TTC549 (cell line): Measurements from ENCODE around the gene TLK2.
"Not testable (repeated sequence)": the region's sequence is repeated elsewhere in the genome, so short reads cannot be mapped to it uniquely, and the experiment has no call there.

ENCODE experiments used
- FAIRE-seq: peaks from 2 replicates; lab custom pipeline; 2012; peaks lifted over from hg19 to GRCh38; lab: Jason Lieb, UNC

The TLK2 gene

GRCh38 chr17:62560971-62561370, 82.3 kb downstream of the TLK2 start:
- FAIRE-seq = not testable (repeated sequence)

GRCh38 chr17:62562656-62563055, 84.0 kb downstream of the TLK2 start:
- no peak for FAIRE-seq

GRCh38 chr17:62565817-62566216, 87.2 kb downstream of the TLK2 start:
- no peak for FAIRE-seq

GRCh38 chr17:62566996-62567578, 88.5 kb downstream of the TLK2 start:
- no peak for FAIRE-seq

- FAIRE-seq = no peak
Observed at GRCh38 chr17:62572488-62572887, 93.9 kb downstream of the TLK2 start.

- no peak for FAIRE-seq
Observed at GRCh38 chr17:62572888-62573401, 94.3 kb downstream of the TLK2 start.

GRCh38 chr17:62573480-62574117, 95.0 kb downstream of the TLK2 start:
- no peak for FAIRE-seq

- no peak for FAIRE-seq
Observed at GRCh38 chr17:62576382-62576781, 97.8 kb downstream of the TLK2 start.

- FAIRE-seq = no peak
Observed at GRCh38 chr17:62578757-62579487, 100.3 kb downstream of the TLK2 start.

GRCh38 chr17:62580947-62581346, 102.3 kb downstream of the TLK2 start:
- FAIRE-seq = no peak

GRCh38 chr17:62581764-62582163, 103.1 kb downstream of the TLK2 start:
- FAIRE-seq = no peak

GRCh38 chr17:62587554-62587953, 108.9 kb downstream of the TLK2 start:
- no peak for FAIRE-seq

GRCh38 chr17:62588109-62588508, 109.5 kb downstream of the TLK2 start:
- no peak for FAIRE-seq

- no peak for FAIRE-seq
Observed at GRCh38 chr17:62591333-62591732, 112.7 kb downstream of the TLK2 start.

- FAIRE-seq = not testable (repeated sequence)
Observed at GRCh38 chr17:62591822-62592221, 113.2 kb downstream of the TLK2 start.

- no peak for FAIRE-seq
Observed at GRCh38 chr17:62592341-62593099, 113.9 kb downstream of the TLK2 start.

GRCh38 chr17:62595484-62595883, 116.9 kb downstream of the TLK2 start:
- FAIRE-seq = no peak

- FAIRE-seq = no peak
Observed at GRCh38 chr17:62596662-62597061, 118.0 kb downstream of the TLK2 start.

GRCh38 chr17:62597150-62597549, 118.5 kb downstream of the TLK2 start:
- no peak for FAIRE-seq

- FAIRE-seq = no peak
Observed at GRCh38 chr17:62597920-62598319, 119.3 kb downstream of the TLK2 start.

GRCh38 chr17:62599964-62600657, 121.5 kb downstream of the TLK2 start:
- no peak for FAIRE-seq

- no peak for FAIRE-seq
Observed at GRCh38 chr17:62600805-62601204, 122.2 kb downstream of the TLK2 start.
